ENCODE results near the gene LGALS7. TPM values are rescaled to one million over a fixed set of nuclear protein-coding genes. Genes with fewer than 3 reads are reported as not detected.

The LGALS7 gene
- total RNA-seq, 2 experiments from 2014 or later = not detected

DNA sequence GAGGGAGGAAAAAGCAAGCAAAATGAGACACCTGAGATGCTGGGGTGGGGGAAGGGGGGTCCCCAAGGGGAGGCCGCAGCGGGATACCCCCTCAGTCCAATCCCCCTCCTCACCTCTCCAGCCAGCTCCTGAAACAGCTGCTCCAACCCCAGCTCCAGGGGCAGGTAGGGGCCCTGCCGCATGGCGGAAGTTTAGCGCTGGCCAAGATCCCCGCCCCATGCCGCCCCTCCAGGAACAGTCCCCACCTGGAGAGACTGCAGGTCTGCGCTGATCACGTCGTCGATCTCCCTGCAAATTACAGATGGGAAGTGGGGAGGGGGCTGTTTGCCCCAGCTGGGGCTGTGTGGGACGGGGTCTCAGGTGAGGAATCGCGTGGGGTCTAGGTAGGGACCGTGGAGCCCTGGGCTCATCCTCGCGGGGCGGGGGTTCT is 38.0 kb downstream of the LGALS7 start:
- H3K36me3 ChIP-seq (ENCODE audit: insufficient read depth, low read length) = peaks cover 10% of the 10 kb centered on the region; the same call in 1 of the 2 replicates
- peak overlapping the region; percentile 42 for H3K27ac ChIP-seq (ENCODE audit: low read depth, low read length, poor library complexity, severe bottlenecking)
- H3K4me3 ChIP-seq (ENCODE audit: low read depth, low read length, poor library complexity, severe bottlenecking) = no peak overlapping the region
- intact Hi-C loops (cut with micrococcal nuclease; ENCODE audit: unreplicated experiment) = no loop called here
- ChIA-PET CTCF (ENCODE audit: unreplicated experiment) (interaction anchor here (1.0 kb wide), 1 partner anchor 198 kb away, joined by 3 read pairs; no protein-coding TSS in a partner anchor), POLR2A (interaction anchor here (0.5 to 1.4 kb wide), 3 partner anchors 30 to 165 kb away, joined by 3 to 6 read pairs (median 4); partner anchors contain the start of gene NFKBIB)
- peak overlapping the region; percentile 54; the same call in 1 of the 2 replicates for H3K4me2 ChIP-seq (ENCODE audit: low read length)
- no peaks in the 10 kb centered on the region for H3K9me3 ChIP-seq (ENCODE audit: low read length)
- peak; percentile 25 for DNase-seq (ENCODE audit: low spot score)
- H4K20me1 ChIP-seq (ENCODE audit: insufficient read depth, low read length) = no peaks in the 10 kb centered on the region
- no peaks in the 10 kb centered on the region for H3K9me2 ChIP-seq (ENCODE audit: insufficient read depth, low read length)
- H3K79me2 ChIP-seq (ENCODE audit: insufficient read depth, low read depth, low read length) = no peaks in the 10 kb centered on the region
- H3K4me1 ChIP-seq (ENCODE audit: insufficient read depth, low read length, poor library complexity, severe bottlenecking) = peaks cover 20% of the 10 kb centered on the region
- peak overlapping the region; percentile 16; the same call in 1 of the 2 replicates for H2AFZ ChIP-seq (ENCODE audit: low read length)
- no peak for TF ChIP-seq EZH2phosphoT487 (IDR thresholded peaks at IDR 0.05; ENCODE audit: borderline replicate concordance, low read depth, low read length)
- TF ChIP-seq, protein P1, sequence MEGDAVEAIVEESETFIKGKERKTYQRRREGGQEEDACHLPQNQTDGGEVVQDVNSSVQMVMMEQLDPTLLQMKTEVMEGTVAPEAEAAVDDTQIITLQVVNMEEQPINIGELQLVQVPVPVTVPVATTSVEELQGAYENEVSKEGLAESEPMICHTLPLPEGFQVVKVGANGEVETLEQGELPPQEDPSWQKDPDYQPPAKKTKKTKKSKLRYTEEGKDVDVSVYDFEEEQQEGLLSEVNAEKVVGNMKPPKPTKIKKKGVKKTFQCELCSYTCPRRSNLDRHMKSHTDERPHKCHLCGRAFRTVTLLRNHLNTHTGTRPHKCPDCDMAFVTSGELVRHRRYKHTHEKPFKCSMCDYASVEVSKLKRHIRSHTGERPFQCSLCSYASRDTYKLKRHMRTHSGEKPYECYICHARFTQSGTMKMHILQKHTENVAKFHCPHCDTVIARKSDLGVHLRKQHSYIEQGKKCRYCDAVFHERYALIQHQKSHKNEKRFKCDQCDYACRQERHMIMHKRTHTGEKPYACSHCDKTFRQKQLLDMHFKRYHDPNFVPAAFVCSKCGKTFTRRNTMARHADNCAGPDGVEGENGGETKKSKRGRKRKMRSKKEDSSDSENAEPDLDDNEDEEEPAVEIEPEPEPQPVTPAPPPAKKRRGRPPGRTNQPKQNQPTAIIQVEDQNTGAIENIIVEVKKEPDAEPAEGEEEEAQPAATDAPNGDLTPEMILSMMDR (conservative IDR thresholded peaks at IDR 0.05; ENCODE audit: low read length) = no peak
- no TSS peak for BruUV-seq (replicated peaks)

- H4K20me1 ChIP-seq (ENCODE audit: insufficient read depth, low read length) = no peaks in the 10 kb centered on the region
- ChIA-PET CTCF (ENCODE audit: unreplicated experiment) (interaction anchor here (1.0 kb wide), 1 partner anchor 198 kb away, joined by 3 read pairs; no protein-coding TSS in a partner anchor), POLR2A (interaction anchor here (0.5 to 1.4 kb wide), 3 partner anchors 31 to 166 kb away, joined by 3 to 6 read pairs (median 4); partner anchors contain the start of gene NFKBIB)
These were observed 38.7 kb downstream of the LGALS7 start for GRCh38 chr19:38734426-38735256.

More at GRCh38 chr19:38734426-38735256, 38.7 kb downstream of the LGALS7 start:
- Histone ChIP-seq H2AFZ (ENCODE audit: low read length) (peak overlapping the region; percentile 16; the same call in 1 of the 2 replicates), H3K9me3 (ENCODE audit: low read length) (no peaks in the 10 kb centered on the region), H3K79me2 (ENCODE audit: insufficient read depth, low read depth, low read length) (no peaks in the 10 kb centered on the region), H3K27ac (ENCODE audit: low read depth, low read length, poor library complexity, severe bottlenecking) (peak overlapping the region; percentile 42), H3K4me2 (ENCODE audit: low read length) (peak overlapping the region; percentile 54), H3K4me1 (ENCODE audit: insufficient read depth, low read length, poor library complexity, severe bottlenecking) (peaks cover 20% of the 10 kb centered on the region), H3K9me2 (ENCODE audit: insufficient read depth, low read length) (no peaks in the 10 kb centered on the region), H3K4me3 (ENCODE audit: low read depth, low read length, poor library complexity, severe bottlenecking) (no peak overlapping the region), H3K36me3 (ENCODE audit: insufficient read depth, low read length) (peaks cover 12% of the 10 kb centered on the region; the same call in 1 of the 2 replicates)
- peak; percentile 66 for DNase-seq (ENCODE audit: low spot score)
- no TSS peak for BruUV-seq (replicated peaks)
- TF ChIP-seq, protein P1 (conservative IDR thresholded peaks at IDR 0.05; ENCODE audit: low read length) = no peak
- no peak for TF ChIP-seq EZH2phosphoT487 (IDR thresholded peaks at IDR 0.05; ENCODE audit: borderline replicate concordance, low read depth, low read length)
- intact Hi-C loops (cut with micrococcal nuclease; ENCODE audit: unreplicated experiment) = loop anchor here (1.0 kb wide), 1 partner anchor 196 kb away; the partner anchor contains the start of genes MRPS12 and SARS2
